Endothelial cell of umbilical vein (primary cell): ENCODE measurements around the gene GDPD3. TPM values are rescaled to one million over a fixed set of nuclear protein-coding genes. Genes with fewer than 3 reads are reported as not detected.

Experiments used
- BruUV-seq: library from RNA; stranded (reverse); fragments of 400-500 nt; replicated peaks from 2 replicates; lab custom pipeline; 2021; lab: Mats Ljungman, UMichigan
- CTCF ChIA-PET: fragments of 300-600, 350-600 bp; sonication (Branson Sonifier 250); formaldehyde crosslinking; loops from one replicate; lab custom pipeline; 2021; ENCODE audit warnings: antibody characterized with exemption, inconsistent platforms; lab: Charles Lee
- POLR2A ChIA-PET: fragments of 300-600, 350-600 bp; sonication (Branson Sonifier 250); formaldehyde crosslinking; loops from one replicate; lab custom pipeline; 2021; ENCODE audit warnings: antibody characterized with exemption, inconsistent platforms; lab: Charles Lee
- DNase-seq: peaks from one replicate; pipeline ENCODE4 v3.0.0-alpha.2; 2011; ENCODE audit warnings: low read depth, low spot score
- FAIRE-seq: peaks from 2 replicates; lab custom pipeline; 2011; peaks lifted over from hg19 to GRCh38; lab: Jason Lieb, UNC
- H2AFZ ChIP-seq: 2 replicates; pipeline ENCODE4 v1.6.0; 2012; ENCODE audit warnings: low read depth, low read length, control low read depth, inconsistent platforms
- H3K27ac ChIP-seq: 2 replicates; pipeline ENCODE4 v1.5.1; 2011; ENCODE audit warnings: low read depth, mild to moderate bottlenecking, control low read depth, low read length, moderate library complexity; ENCODE audit not compliant: insufficient read depth
- H3K27me3 ChIP-seq, 2 experiments: 2 replicates each; pipeline versions ENCODE4 v1.6.0 to v1.6.1; 2011; ENCODE audit warnings: low read length in 2 of 2, mixed read lengths in 1 of 2; ENCODE audit not compliant: control insufficient read depth in 2 of 2, insufficient read depth in 2 of 2
- H3K36me3 ChIP-seq, 2 experiments: 2 replicates in 1 of 2; 3 replicates in 1 of 2; pipeline ENCODE4 v1.5.1; 2011; ENCODE audit warnings: low read length in 2 of 2, mild to moderate bottlenecking in 1 of 2, moderate library complexity in 1 of 2; ENCODE audit not compliant: control insufficient read depth in 2 of 2, insufficient read depth in 2 of 2; ENCODE audit errors: extremely low read depth in 1 of 2
- H3K4me1 ChIP-seq: 3 replicates; pipeline ENCODE4 v1.5.1; 2011; ENCODE audit warnings: mild to moderate bottlenecking, low read length; ENCODE audit not compliant: control insufficient read depth, insufficient read depth; ENCODE audit errors: extremely low read depth
- H3K4me2 ChIP-seq: 2 replicates; pipeline ENCODE4 v1.6.1; 2011; ENCODE audit warnings: low read length, control low read depth, mixed read lengths; ENCODE audit not compliant: insufficient read depth
- H3K4me3 ChIP-seq, 3 experiments: fragments of 200-600 bp in 1 of 3; sonication (generic), shearing (Covaris generic) in 1 of 3; replicated peaks in 1 of 3; 2 replicates each; pipeline ENCODE4 v1.5.1; 2011 to 2016; ENCODE audit warnings: control low read depth in 3 of 3, low read length in 3 of 3, mild to moderate bottlenecking in 2 of 3, inconsistent platforms in 1 of 3, low read depth in 1 of 3, moderate library complexity in 1 of 3; ENCODE audit not compliant: insufficient read depth in 1 of 3
- H3K79me2 ChIP-seq: 2 replicates; pipeline ENCODE4 v1.6.0; 2012; ENCODE audit warnings: low read length, inconsistent platforms; ENCODE audit not compliant: control insufficient read depth, insufficient read depth
- H3K9ac ChIP-seq: replicated peaks from 2 replicates; pipeline ENCODE3; 2011; ENCODE audit warnings: low read length, control low read depth; ENCODE audit not compliant: insufficient read depth; ENCODE audit errors: extremely low read depth
- H3K9me1 ChIP-seq: replicated peaks from 3 replicates; pipeline ENCODE4 v1.6.0; 2011; ENCODE audit warnings: mild to moderate bottlenecking, low read length; ENCODE audit not compliant: control insufficient read depth, insufficient read depth; ENCODE audit errors: extremely low read depth
- H3K9me3 ChIP-seq: replicated peaks from 2 replicates; pipeline ENCODE4 v1.5.1; 2012; ENCODE audit warnings: low read length, inconsistent platforms; ENCODE audit not compliant: control insufficient read depth, insufficient read depth
- H4K20me1 ChIP-seq: replicated peaks from 2 replicates; pipeline ENCODE3; 2011; ENCODE audit warnings: mild to moderate bottlenecking, low read length; ENCODE audit not compliant: control insufficient read depth, insufficient read depth; ENCODE audit errors: extremely low read depth
- EZH2 ChIP-seq: IDR thresholded peaks from 2 replicates; pipeline ENCODE4 v1.6.1; 2012; ENCODE audit warnings: borderline replicate concordance, low read depth, mild to moderate bottlenecking, moderate library complexity, low read length, inconsistent platforms; ENCODE audit not compliant: severe bottlenecking
- FOS ChIP-seq: IDR thresholded peaks from 2 replicates; pipeline ENCODE4 v1.6.1; 2011; ENCODE audit warnings: mild to moderate bottlenecking, low read length, moderate library complexity, borderline replicate concordance; ENCODE audit not compliant: insufficient read depth
- GATA2 ChIP-seq: IDR thresholded peaks from 2 replicates; pipeline ENCODE4 v1.7.0; 2011; ENCODE audit warnings: low read depth, mild to moderate bottlenecking, moderate library complexity, mixed read lengths, low read length; ENCODE audit not compliant: insufficient read length, insufficient read depth
- JUN ChIP-seq: IDR thresholded peaks from 2 replicates; pipeline ENCODE4 v1.6.1; 2011; ENCODE audit warnings: borderline replicate concordance, low read depth; ENCODE audit not compliant: insufficient read length, insufficient read depth
- MYC ChIP-seq: IDR thresholded peaks from one replicate; pipeline ENCODE4 v1.6.1; 2011; ENCODE audit warnings: mild to moderate bottlenecking, low read depth, low read length
- POLR2A ChIP-seq: IDR thresholded peaks from 2 replicates; pipeline ENCODE4 v1.6.1; 2012; ENCODE audit warnings: low read depth, mild to moderate bottlenecking, control low read depth, low read length
- POLR2AphosphoS5 ChIP-seq: IDR thresholded peaks from 2 replicates; pipeline ENCODE4 v1.6.1; 2012; ENCODE audit warnings: low read depth, mild to moderate bottlenecking, control low read depth, low read length, moderate library complexity; ENCODE audit not compliant: insufficient read depth
- dilution Hi-C: fragments of 300-500 bp; cut with MboI; formaldehyde crosslinking; loops from one replicate; pipeline ENCODE4 v1.15.0; 2019; ENCODE audit warnings: low sequenced_read_pairs; ENCODE audit not compliant: extremely low pct_ligation_motif_present
- intact Hi-C: fragments of 100-400 bp; cut with micrococcal nuclease; formaldehyde crosslinking; loops from one replicate; pipeline ENCODE4 v1.10.0; 2022
- polyA plus RNA-seq, 4 experiments: library from polyadenylated mRNA; depleted of rRNA in 3 of 4; stranded (reverse) in 3 of 4; unstranded in 1 of 4; fragments of >200 nt; gene quantifications; 2 replicates each; pipeline versions ENCODE4 v1.2.1 to v1.2.3, GENCODE V29; 2011 to 2012; ENCODE audit warnings: missing spikeins in 1 of 4
- total RNA-seq: library from RNA; stranded (reverse); gene quantifications from 2 replicates; pipeline ENCODE4 v1.2.3, GENCODE V29; 2021
- TF ChIP-seq, protein P1 (sequence below), 2 donors: IDR thresholded peaks; 1 replicate in 1 of 2; 2 replicates in 1 of 2; pipeline ENCODE4 v1.5.1; 2011; ENCODE audit warnings: low read length in 2 of 2, mild to moderate bottlenecking in 2 of 2, moderate library complexity in 2 of 2, control low read depth in 1 of 2, inconsistent platforms in 1 of 2, low read depth in 1 of 2; ENCODE audit not compliant: insufficient read depth in 1 of 2; ENCODE audit errors: extremely low read depth in 1 of 2
- TF ChIP-seq, protein P2 (sequence below): IDR thresholded peaks from 2 replicates; pipeline ENCODE4 v1.6.1; 2011; ENCODE audit not compliant: insufficient read depth, insufficient read length

The GDPD3 gene
- total and polyA plus RNA-seq, 2 donors (not counting 3 experiments of a cell fraction or from before 2014, with no cell fraction given), result 8.0 to 18.6 TPM

DNA sequence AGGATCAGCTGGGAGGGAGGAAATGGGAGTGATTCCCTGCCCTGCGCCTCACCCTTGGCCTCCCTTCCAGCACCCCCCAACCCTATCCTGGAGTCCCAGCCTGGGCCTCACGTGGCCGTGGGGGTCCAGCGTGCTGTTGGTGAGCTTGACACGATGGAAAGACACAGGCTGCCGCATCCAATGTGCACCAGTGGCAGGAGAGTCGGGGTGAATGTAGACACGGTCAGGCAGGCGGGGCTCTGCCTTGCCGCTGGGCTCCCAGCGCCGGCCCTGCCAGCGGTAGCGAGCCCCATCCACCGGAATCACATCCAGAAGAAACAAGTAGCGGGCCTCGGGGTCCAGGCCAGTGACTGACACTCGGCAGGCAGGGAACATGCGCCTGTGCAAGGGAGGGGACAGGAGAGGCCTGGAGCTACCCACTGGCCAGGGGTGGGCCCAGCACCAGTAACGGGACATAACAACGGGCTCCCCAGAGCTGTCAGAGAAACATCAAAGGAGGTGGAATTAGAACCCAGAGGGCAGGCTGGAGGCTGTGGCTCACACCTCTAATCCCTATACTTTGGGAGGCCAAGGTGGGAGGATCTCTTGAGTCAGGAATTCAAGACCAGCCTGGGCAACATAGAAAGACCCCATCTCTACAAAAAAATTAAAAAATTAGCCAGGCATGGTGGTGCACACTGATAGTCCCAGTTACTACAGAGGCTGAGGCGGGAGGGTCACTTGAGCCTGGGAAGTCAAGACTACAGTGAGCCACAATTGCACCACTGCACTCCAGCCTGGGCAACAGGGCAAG is 24.3 kb downstream of the GDPD3 start:
- H3K27ac ChIP-seq, result no peak overlapping the region
- no peaks in the 10 kb centered on the region for H3K9me3 ChIP-seq
- DNase-seq (no peak), FAIRE-seq (no peak)
- H3K4me2 ChIP-seq, result no peak overlapping the region
- no peak for TF ChIP-seq FOS
- TF ChIP-seq, protein P1, sequence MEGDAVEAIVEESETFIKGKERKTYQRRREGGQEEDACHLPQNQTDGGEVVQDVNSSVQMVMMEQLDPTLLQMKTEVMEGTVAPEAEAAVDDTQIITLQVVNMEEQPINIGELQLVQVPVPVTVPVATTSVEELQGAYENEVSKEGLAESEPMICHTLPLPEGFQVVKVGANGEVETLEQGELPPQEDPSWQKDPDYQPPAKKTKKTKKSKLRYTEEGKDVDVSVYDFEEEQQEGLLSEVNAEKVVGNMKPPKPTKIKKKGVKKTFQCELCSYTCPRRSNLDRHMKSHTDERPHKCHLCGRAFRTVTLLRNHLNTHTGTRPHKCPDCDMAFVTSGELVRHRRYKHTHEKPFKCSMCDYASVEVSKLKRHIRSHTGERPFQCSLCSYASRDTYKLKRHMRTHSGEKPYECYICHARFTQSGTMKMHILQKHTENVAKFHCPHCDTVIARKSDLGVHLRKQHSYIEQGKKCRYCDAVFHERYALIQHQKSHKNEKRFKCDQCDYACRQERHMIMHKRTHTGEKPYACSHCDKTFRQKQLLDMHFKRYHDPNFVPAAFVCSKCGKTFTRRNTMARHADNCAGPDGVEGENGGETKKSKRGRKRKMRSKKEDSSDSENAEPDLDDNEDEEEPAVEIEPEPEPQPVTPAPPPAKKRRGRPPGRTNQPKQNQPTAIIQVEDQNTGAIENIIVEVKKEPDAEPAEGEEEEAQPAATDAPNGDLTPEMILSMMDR (IDR thresholded peaks at IDR 0.05; ENCODE audit: extremely low read depth in 1 of 2, insufficient read depth in 1 of 2, low read depth in 1 of 2, low read length in 2 of 2), result no peak
- no peak overlapping the region for H2AFZ ChIP-seq
- no peaks in the 10 kb centered on the region for H3K79me2 ChIP-seq
- H3K9ac ChIP-seq, result no peak overlapping the region
- H3K4me1 ChIP-seq, result peaks cover 13% of the 10 kb centered on the region
- H4K20me1 ChIP-seq, result no peaks in the 10 kb centered on the region
- ChIA-PET POLR2A (no interaction called here), CTCF (interaction anchor here (1.3 to 5.6 kb wide), 2 partner anchors 12 to 32 kb away, joined by 4 to 55 read pairs; no protein-coding TSS in a partner anchor)
- peaks cover 8 to 14% of the 10 kb centered on the region in 2 experiments for H3K36me3 ChIP-seq
- no TSS peak for BruUV-seq
- dilution Hi-C loops, result no loop called here
- intact Hi-C loops, result no loop called here
- H3K27me3 ChIP-seq, result no peaks in the 10 kb centered on the region
- no peak overlapping the region for H3K4me3 ChIP-seq
- no peaks in the 10 kb centered on the region for H3K9me1 ChIP-seq

DNA sequence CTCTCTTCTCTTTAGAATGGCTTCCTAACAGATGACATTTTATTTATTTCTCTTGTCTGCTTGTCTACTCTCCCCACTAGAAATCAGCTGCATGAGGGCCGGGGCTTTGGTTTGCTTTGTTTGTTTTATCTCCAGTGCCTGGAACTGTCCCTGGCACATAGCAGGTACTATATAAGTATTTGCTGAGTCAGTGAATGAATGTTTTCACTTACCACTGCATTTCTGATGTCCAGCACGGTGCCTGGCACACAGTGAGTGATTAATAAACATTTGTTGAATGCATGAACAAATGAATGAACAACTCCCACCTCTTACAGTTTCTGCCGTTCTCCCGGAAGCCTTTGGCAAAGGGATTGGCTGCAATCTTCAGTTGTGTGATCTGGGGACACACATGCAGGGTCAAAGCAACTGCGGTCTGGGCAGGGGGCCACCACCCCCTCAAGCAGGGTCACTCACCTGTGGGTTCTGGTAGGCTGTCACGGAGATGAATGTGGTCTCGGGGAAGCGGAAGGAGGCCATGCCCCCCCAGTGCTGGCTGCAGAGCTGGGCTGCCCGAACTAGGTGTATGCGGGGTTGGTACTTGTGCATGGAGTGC is 25.0 kb downstream of the GDPD3 start:
- Histone ChIP-seq H3K36me3 (peaks cover 13 to 19% of the 10 kb centered on the region in 2 experiments), H3K4me2 (no peak overlapping the region), H3K4me1 (peaks cover 13% of the 10 kb centered on the region), H3K27ac (no peak overlapping the region), H3K4me3 (no peak overlapping the region), H3K9me1 (no peaks in the 10 kb centered on the region), H3K79me2 (no peaks in the 10 kb centered on the region), H2AFZ (no peak overlapping the region), H3K27me3 (no peaks in the 10 kb centered on the region), H4K20me1 (no peaks in the 10 kb centered on the region), H3K9me3 (no peaks in the 10 kb centered on the region), H3K9ac (no peak overlapping the region)
- ChIA-PET POLR2A (no interaction called here), CTCF (interaction anchor here (1.3 kb wide), 1 partner anchor 11 kb away, joined by 4 read pairs; no protein-coding TSS in a partner anchor)
- no TSS peak for BruUV-seq
- dilution Hi-C loops, result no loop called here
- no peak for FAIRE-seq
- TF ChIP-seq JUN (no peak), FOS (no peak), MYC (no peak), POLR2AphosphoS5 (no peak), GATA2 (no peak), EZH2 (no peak), POLR2A (no peak)
- TF ChIP-seq, protein P2, sequence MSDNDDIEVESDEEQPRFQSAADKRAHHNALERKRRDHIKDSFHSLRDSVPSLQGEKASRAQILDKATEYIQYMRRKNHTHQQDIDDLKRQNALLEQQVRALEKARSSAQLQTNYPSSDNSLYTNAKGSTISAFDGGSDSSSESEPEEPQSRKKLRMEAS, result no peak
- TF ChIP-seq, protein P1 (IDR thresholded peaks at IDR 0.05; ENCODE audit: extremely low read depth in 1 of 2, insufficient read depth in 1 of 2, low read depth in 1 of 2, low read length in 2 of 2), result no peak
- no peak for DNase-seq
- intact Hi-C loops, result no loop called here
